Tibial artery (tissue), 4 donors: ENCODE results near the gene EIF4E3.

Experiments
- DNase-seq, 2 donors: peaks; one replicate each; pipeline ENCODE4 v3.0.0-alpha.2; 2019
- H3K27ac ChIP-seq, 2 donors: fragments of 200-600 bp; sonication (generic) in 1 of 2; 1 replicate in 1 of 2; 2 replicates in 1 of 2; pipeline ENCODE4 v1.5.1; 2018 to 2019; ENCODE audit warnings: mild to moderate bottlenecking in 1 of 2
- H3K27me3 ChIP-seq, 2 donors: fragments of 200-600 bp; sonication (generic) in 1 of 2; one replicate each; pipeline versions ENCODE4 v1.5.1 to v1.6.0; 2016 to 2019
- H3K36me3 ChIP-seq, 3 donors: fragments of 200-600 bp; sonication (generic) in 2 of 3; one replicate each; pipeline ENCODE4 v1.5.1; 2016 to 2019; ENCODE audit warnings: mild to moderate bottlenecking in 2 of 3
- H3K4me1 ChIP-seq, 4 donors: fragments of 200-600 bp; sonication (generic) in 2 of 4; 1 replicate in 3 of 4; 2 replicates in 1 of 4; pipeline ENCODE4 v1.5.1; 2016 to 2019
- H3K4me3 ChIP-seq, 2 donors: fragments of 200-600 bp; sonication (generic) in 1 of 2; 1 replicate in 1 of 2; 2 replicates in 1 of 2; pipeline ENCODE4 v1.5.1; 2018 to 2019; ENCODE audit warnings: mild to moderate bottlenecking in 2 of 2
- H3K9me3 ChIP-seq, 3 donors: fragments of 200-600 bp; sonication (generic) in 1 of 3; one replicate each; pipeline ENCODE4 v1.5.1; 2016 to 2019
- CTCF ChIP-seq, 2 experiments: fragments of 200-600 bp in 1 of 2; fragments of 450-650 bp in 1 of 2; IDR thresholded peaks; one replicate each; pipeline ENCODE4 v1.5.1; 2017 to 2019; ENCODE audit warnings: antibody characterized with exemption in 2 of 2, mild to moderate bottlenecking in 1 of 2, moderate library complexity in 1 of 2
- intact Hi-C: fragments of 100-400 bp; cut with DNase I; formaldehyde crosslinking; loops from one replicate; pipeline ENCODE4 v1.15.0; 2023; ENCODE audit warnings: low total_unique reads

Gene EIF4E3

GRCh38 chr3:71695000-71695482, 30.2 kb downstream of the EIF4E3 start:
- no peak for TF ChIP-seq CTCF (IDR thresholded peaks at IDR 0.05)
- H3K4me3 ChIP-seq: no peak overlapping the region
- peak overlapping the region in 1 of 2 donors; percentile 7 for H3K27ac ChIP-seq
- H3K27me3 ChIP-seq: no peaks in the 10 kb centered on the region
- H3K36me3 ChIP-seq: peaks cover 0 to 5% (median 4%) of the 10 kb centered on the region in 3 donors
- no peak for DNase-seq
- no peaks in the 10 kb centered on the region for H3K9me3 ChIP-seq
- peaks cover 0 to 29% (median 6%) of the 10 kb centered on the region in 4 donors for H3K4me1 ChIP-seq
- intact Hi-C loops: no loop called here

- DNase-seq: no peak
- Histone ChIP-seq H3K27me3 (no peaks in the 10 kb centered on the region), H3K4me3 (no peak overlapping the region), H3K4me1 (peaks cover 0 to 35% (median 6%) of the 10 kb centered on the region in 4 donors), H3K27ac (peak overlapping the region; percentile 7 to 23), H3K36me3 (peaks cover 0 to 5% (median 4%) of the 10 kb centered on the region in 3 donors), H3K9me3 (no peaks in the 10 kb centered on the region)
- intact Hi-C loops: no loop called here
- no peak for TF ChIP-seq CTCF (IDR thresholded peaks at IDR 0.05)
Observed at GRCh38 chr3:71694358-71694999, 30.7 kb downstream of the EIF4E3 start.

GRCh38 chr3:71693641-71694040, 31.6 kb downstream of the EIF4E3 start:
- H3K4me3 ChIP-seq: no peak overlapping the region
- no peak for DNase-seq
- no peak for TF ChIP-seq CTCF (IDR thresholded peaks at IDR 0.05)
- peaks cover 0 to 5% (median 2%) of the 10 kb centered on the region in 3 donors for H3K36me3 ChIP-seq
- peaks cover 0 to 35% (median 6%) of the 10 kb centered on the region in 4 donors for H3K4me1 ChIP-seq
- H3K9me3 ChIP-seq: no peaks in the 10 kb centered on the region
- intact Hi-C loops: no loop called here
- no peaks in the 10 kb centered on the region for H3K27me3 ChIP-seq
- peak overlapping the region in 1 of 2 donors; percentile 23 for H3K27ac ChIP-seq

GRCh38 chr3:71692139-71692538, 33.1 kb downstream of the EIF4E3 start:
- intact Hi-C loops: no loop called here
- no peak for TF ChIP-seq CTCF (IDR thresholded peaks at IDR 0.05)
- Histone ChIP-seq H3K4me1 (peaks cover 0 to 35% (median 6%) of the 10 kb centered on the region in 4 donors), H3K27ac (no peak overlapping the region), H3K27me3 (no peaks in the 10 kb centered on the region), H3K4me3 (no peak overlapping the region), H3K36me3 (peaks cover 0 to 5% (median 0%) of the 10 kb centered on the region in 3 donors), H3K9me3 (no peaks in the 10 kb centered on the region)
- DNase-seq: no peak

GRCh38 chr3:71690341-71690841, 34.8 kb downstream of the EIF4E3 start:
- Histone ChIP-seq H3K27me3 (no peaks in the 10 kb centered on the region), H3K4me1 (peaks cover 0 to 35% (median 6%) of the 10 kb centered on the region in 4 donors), H3K9me3 (no peaks in the 10 kb centered on the region), H3K36me3 (peaks cover 0 to 5% (median 0%) of the 10 kb centered on the region in 3 donors), H3K27ac (no peak overlapping the region), H3K4me3 (no peak overlapping the region)
- intact Hi-C loops: no loop called here
- no peak for DNase-seq
- TF ChIP-seq CTCF (IDR thresholded peaks at IDR 0.05): no peak
